Activated CD4-positive, alpha-beta T cell treated with anti-CD3 and anti-CD28 coated beads, Interleukin-2, Interleukin-6, amounts not matched to agents 100 ng/mL and 50 ng/mL, durations not matched to agents 16 hours and 8 hours (primary cell): ENCODE data around the gene GPS1.
"Not testable (repeated sequence)": the region's sequence is repeated elsewhere in the genome, so short reads cannot be mapped to it uniquely, and the experiment has no call there.

Source experiments
- DNase-seq: peaks from one replicate; pipeline ENCODE4 v3.0.0-alpha.2; 2020

Gene GPS1

DNA sequence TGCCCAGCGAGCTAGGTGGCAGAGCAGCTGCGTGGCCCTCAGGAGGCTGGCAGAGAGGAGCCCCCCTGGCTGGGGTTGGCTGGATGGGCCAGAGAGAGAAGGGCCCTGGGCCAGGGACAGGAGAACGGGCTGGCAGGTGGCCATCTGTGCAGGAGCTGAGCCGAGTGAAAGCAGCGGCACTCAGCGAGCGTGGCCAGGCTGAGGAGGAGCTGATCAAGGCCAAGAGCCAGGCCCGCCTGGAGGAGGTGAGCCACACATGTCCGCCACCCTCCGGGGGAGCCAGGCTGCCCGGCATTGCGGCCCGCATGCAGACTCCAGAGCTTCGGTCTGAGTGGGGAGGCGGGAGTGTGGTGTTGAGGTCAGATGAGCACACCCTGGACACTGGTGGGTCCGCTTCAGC lies 22.3 kb upstream of the GPS1 start:
- no peak for DNase-seq

- no peak for DNase-seq
Observed at GRCh38 chr17:82029990-82030469, 21.7 kb upstream of the GPS1 start.

- peak; percentile 90 for DNase-seq
Observed at GRCh38 chr17:82030470-82031302, 21.0 kb upstream of the GPS1 start.

- DNase-seq, result no peak
Observed at GRCh38 chr17:82031303-82031884, 20.3 kb upstream of the GPS1 start, which contains the start of gene RAC3. TSS of gene RAC3 (plus strand) at chr17:82031678. CDS start at chr17:82031762, 84 bp downstream.

GRCh38 chr17:82031885-82032627 lies 19.6 kb upstream of the GPS1 start:
- DNase-seq, result peak; percentile 60

- no peak for DNase-seq
Observed at GRCh38 chr17:82033359-82034085, 18.2 kb upstream of the GPS1 start.

DNA sequence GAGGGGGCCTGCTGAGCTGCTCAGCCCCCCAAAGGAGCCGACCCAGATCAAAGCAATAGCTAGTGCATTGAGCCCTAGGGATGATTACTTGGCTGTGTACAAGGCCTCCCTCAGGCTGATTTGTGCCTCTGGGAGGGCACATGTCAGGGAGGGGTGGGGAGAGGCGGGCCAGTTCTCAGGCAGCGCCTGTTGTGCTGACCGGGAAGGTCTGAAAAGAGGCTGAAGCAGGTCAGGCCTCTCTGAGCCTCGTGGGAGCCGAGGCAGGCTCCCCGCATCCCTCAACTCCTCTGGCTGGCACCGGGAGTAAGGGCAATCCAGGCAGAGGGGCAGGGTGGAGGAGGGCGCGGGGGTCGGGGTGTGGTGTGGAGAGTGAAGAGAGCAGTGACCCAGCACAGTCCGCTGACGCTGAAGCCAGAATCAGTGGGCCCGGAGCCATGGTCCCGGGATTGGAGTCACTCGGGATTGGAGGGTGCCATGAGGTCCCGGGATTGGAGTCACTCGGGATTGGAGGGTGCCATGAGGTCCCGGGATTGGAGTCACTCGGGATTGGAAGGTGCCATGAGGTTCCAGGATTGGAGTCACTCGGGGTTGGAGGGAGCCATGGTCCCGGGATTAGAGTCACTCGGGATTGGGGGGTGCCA lies 17.2 kb upstream of the GPS1 start:
- no peak for DNase-seq

GRCh38 chr17:82035488-82035887 lies 16.2 kb upstream of the GPS1 start:
- DNase-seq, result no peak

DNA sequence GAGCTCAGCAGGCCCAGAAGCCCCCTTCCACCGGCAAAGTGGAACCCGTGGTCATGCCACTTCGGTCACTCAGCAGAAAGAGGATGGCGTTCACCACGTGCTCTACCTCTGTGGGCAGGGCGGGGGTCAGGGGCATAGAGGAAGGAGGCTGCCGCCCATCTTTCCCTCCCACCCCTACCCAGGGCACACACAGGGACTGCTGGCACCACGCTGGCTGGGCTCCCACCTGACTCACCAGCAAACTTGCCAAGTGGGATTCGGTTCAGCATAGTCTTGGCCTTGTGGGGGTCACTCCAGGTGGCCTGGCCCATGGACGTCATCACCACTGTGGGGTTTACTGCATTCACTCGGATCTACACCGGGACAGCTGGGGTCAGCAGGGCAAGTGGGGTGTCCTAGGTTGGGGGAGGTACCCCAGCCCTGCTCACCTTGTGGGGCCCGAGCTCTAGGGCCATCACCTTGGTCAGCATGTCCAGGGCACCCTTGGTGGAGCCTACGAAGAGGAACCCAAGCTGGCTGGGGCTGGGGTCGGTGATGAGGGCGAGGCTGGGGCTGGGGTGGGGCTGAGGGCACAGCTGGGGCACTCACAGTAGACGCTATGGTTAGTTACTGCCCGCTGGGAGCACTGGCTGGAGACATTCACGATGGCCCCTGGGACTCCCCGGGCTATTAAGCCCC lies 15.6 kb upstream of the GPS1 start:
- DNase-seq, result no peak

DNA sequence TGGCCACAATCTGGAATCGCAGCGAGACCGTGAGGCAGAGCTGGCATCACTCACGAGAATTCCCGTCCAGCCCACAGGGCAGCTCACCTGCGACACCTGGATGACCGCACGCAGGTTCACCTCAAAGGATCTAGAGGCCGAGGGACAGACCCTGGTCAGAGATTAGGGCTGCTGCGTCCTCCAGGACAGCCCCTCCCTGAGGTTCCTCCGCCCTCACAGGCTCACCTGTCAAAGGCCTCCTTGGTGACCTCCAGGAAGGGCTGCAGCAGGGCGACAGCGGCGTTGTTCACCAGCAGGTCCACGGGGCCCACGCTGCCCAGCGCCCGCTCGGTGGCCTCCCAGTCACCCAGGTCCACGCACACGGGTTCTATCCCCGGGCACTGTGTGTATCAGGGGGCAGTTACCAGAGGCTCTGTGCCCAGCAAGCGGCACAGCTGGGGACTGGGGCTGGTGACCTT lies 15.0 kb upstream of the GPS1 start:
- no peak for DNase-seq

- peak; percentile 97 for DNase-seq
Observed at GRCh38 chr17:82037092-82037888, 14.4 kb upstream of the GPS1 start, which contains the start of gene DCXR. TSS of gene DCXR (minus strand) at chr17:82037697. CDS start at chr17:82037682, 15 bp downstream.

- no peak for DNase-seq
Observed at GRCh38 chr17:82037889-82038195, 13.9 kb upstream of the GPS1 start.

DNA sequence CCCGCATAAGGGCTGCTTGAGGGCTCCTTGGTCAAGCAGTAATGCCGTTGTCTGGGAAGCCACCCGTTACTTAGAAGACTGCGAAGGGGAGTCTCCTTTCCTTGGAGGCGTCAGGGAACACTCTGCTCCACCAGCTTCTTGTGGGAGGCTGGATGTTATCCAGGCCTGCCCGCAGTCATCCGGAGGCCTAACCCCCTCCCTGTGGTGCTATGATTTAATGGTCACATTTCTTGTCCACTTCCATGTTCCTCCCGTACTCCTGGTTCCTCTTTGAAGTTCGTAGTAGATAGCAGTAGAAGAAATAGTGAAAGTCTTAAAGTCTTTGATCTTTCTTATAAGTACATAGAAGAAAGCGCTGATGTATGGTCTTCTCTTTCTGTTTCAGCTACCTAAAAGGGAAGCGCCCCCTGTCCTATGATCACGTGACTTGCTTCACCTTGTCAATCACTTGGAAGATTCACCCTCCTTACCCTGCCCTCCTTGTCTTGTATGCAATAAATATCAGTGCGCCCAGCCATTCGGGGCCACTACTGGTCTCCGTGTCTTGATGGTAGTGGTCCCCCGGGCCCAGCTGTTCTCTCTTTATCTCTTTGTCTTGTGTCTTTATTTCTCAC lies 12.8 kb upstream of the GPS1 start:
- not testable (repeated sequence) for DNase-seq

DNA sequence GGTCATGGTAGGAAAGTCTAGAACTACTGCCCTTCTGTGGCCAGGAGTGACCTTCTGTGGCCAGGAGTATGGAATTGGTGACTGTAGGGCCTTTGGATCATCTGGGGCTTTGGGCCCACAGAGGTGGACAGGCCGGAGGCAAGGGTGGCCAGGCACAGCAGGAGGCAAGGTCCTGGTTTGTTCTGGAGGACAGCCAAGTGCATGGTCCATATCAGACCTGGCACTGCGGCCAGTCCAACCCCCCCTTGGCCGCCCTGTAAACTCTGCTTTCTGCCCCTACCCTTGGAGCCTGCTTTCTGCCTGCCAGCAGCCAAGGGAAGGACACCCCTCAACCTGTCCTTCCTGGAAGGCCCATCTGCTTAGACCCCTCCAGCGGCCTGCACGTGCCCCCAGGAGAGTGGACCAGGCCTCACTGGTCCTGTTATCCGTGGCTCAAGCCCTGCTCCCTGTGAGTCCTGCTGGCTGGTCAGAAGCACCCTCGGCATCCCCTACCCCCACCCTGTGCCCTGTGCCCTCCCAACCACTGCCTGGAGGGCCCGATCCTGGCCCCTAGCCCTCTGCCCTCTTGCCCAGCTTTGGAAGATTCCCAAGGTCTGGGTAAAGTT lies 11.9 kb upstream of the GPS1 start:
- DNase-seq, result no peak

GRCh38 chr17:82041144-82041814 lies 10.4 kb upstream of the GPS1 start:
- DNase-seq, result no peak

DNA sequence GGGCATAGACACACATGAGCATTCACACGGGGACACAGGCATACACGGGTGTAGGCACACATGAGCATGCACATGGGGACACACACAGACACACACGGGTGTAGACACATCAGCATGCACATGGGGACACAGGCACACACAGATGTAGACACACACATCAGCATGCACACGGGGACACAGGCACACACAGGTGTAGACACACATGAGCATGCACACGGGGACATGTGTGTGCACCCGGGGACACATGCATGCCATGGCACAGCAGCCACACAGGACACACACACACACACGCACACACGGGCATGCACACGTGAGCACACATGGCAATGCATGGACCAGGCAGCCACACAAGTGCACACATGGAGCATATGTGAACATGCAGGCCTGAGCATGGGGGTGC lies 9.0 kb upstream of the GPS1 start:
- no peak for DNase-seq

DNA sequence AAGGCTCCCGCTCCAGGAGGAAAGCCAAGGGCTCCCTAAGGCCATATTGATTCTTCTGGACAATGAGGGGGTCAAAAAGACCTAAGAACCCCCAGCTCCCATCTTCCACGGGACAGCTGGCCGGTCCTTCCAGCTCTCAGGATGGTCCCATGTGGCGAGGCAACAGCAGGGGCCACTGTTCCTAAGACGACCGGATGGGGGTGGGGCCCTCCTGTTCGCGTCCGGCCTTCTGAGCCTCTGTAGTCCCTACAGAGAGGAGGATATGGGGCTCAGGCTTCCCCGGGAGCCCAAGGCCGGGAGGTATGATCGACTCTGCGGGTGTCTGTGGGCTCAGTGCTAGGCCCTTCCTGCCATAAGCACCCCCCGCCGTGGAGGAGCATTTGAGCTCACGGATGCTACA lies 8.2 kb upstream of the GPS1 start:
- DNase-seq, result no peak

DNA sequence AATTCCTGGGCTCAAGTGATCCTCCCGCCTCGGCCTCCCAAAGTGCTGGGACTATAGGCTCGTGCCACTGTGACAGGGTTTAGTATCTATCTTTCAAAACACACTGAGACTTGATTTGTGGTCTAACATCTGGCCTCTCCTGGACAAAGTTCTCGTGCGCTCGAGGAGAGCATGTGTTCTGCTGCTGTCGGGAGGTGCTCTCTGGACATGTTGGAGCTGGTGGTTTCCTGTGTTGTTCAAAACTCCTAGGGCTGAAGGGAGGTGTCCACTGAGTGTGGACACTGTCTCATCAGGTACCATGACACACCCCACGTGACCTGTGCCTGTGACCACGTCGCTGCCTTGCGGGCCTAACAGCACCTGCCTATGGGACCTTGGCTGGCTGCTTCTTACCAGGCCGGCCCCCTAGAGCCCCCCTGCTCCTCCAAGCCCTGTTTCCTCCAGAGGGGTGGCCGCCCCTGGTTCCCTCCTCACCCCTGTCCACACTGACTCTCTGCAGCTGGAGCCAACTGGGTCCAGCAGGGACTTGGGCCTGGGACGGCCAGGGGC lies 5.7 kb upstream of the GPS1 start:
- DNase-seq, result no peak

- DNase-seq, result no peak
Observed at GRCh38 chr17:82046903-82047302, 4.8 kb upstream of the GPS1 start.
